ENCODE measurements around the gene HTR4.

HTR4 gene

DNA sequence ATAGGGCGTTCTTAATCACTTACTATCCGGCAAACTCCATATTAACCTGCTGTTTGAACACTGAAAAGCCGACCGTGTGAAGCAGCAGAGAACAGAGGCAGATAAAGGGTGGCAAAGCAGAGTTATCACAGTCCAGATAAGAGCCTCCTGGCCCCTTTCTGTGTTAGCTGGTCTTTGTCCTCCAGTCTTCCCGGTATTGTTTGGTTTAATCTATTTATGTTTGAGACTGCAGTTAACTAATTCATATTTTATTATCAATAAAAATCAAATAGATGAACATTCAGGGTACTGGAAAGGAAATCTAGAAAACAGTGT is 6.0 kb upstream of the HTR4 start:
- DNase-seq = no peak

DNA sequence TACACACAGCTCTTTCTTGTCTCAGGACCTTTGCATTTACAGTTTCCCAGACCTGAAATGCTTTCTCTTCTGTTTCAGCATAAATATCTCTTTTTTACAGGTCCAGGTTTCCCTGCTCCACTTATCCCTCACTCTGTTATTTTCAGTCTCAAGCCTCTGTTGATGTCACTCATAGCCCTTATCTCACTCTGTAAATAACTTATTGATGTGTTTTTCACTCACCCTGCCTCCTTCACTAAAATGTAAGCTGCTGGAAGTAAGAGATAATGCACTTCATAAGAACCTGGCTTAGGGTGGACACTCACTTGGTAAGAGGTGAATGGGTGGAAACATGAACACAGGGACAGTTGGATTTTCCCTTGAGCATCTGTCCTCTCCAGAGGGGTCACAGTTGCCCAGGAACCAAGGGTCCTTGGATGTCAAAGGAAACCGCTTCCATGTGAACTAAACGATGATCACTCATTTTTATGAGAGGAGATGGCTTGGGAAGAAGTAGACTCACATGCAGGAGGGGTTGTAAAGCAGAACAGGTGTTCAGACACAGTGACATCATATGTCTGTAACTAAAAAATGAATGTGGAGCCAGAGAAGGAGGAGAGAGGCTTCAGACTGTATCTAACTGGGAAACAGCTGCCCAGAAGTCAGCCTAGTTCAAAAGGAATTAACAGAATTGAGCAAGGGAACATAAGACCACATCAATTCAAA is 5.5 kb upstream of the HTR4 start:
- DNase-seq = no peak

DNA sequence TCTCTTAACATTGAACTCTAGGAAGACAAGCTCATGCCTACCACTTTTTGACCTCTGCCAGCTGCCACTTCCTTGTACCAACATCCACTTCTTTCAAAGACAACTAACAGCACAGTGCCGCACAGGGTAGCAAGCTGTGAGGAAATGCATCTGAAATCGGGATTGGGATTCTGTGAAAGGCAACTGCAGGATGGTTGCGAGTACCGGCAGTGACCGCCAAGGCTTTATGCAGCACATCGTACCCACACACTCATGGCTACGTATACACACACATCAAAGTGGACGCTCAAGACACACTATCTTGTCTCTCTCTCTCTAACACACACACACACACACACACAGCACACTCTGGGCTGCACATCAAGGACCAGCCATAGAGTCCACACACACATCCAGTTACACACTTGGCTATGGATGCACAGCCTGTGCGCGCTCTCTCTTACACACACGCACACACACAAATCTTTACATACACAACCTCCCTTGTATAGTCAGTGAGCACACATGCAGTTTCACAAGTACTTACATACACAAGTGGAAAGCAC is 964 bp downstream of the HTR4 start:
- DNase-seq = no peak

DNA sequence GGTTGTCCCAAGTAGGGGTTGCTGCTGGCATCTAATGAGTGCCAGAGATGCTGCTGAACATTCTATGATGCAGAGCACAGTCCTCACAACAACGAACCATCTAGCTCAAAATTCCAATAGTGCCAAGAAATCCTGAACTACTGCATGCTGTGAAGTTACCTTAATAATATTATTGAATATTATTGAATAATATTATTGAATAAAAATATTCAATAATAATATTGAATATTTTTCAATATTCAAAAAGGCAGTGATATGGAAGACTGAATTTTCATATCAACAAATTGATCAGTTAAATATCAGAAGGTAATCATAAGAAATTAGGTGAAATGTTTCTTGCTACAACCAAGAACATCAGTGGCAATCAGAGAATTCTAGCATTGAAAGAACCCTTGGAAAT is 2.8 kb downstream of the HTR4 start:
- DNase-seq = no peak

DNA sequence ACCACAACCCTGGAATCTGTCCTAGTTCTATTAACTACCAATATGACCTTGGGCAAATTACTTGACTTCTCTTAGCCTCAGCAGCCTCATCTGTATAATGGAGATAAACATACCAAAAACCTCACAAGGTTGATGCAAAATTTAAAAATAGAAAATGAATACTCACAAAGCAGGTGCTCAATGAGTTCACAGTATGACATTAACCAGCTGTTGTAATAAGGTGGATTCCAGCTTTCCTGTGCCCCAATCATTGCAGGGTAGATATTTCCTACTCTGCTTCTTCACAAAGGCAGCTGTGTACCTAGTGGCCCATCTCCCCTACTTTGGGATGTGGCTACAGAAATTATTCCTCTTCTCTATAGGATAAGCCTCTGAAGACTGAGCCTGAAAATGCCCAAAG is 8.8 kb downstream of the HTR4 start:
- no peak for DNase-seq

DNA sequence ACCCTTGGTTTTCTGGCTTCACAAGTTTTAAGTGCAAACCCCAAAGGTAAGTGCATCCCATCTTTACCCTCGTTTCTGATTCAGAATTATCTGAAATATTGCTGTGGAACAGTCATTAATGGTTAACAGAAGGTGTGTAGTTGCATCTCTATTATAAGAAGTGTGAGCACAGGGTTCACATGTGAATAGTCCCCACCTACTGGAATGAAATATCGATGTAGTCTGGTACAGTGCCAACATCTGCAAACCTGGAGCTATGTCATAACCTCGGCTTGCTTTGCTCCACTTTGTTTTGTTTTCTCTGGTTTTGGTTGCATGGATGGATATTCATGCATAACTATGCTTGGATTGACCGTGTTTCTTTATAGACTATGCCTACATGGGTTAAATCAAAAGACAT is 12.6 kb downstream of the HTR4 start:
- DNase-seq = no peak

DNA sequence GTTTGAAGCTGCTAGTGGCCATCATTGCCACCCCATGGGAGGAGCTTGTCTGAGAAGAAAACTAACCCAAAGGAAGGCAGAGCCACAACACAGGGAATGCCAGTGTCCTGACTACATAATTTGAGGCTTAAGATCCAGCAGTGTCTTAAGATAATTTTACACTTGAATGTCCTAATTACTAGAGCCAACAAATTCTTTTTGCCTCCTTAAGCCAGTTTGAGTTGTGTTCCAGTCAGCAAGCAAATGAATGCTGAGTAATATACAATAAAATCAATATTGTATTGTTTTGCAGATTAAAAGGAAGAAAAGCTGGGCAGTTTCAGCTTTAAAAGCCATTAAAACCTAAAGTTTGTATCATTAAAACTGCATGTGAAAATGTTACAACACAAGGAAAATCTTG is 13.9 kb downstream of the HTR4 start:
- no peak for DNase-seq

DNA sequence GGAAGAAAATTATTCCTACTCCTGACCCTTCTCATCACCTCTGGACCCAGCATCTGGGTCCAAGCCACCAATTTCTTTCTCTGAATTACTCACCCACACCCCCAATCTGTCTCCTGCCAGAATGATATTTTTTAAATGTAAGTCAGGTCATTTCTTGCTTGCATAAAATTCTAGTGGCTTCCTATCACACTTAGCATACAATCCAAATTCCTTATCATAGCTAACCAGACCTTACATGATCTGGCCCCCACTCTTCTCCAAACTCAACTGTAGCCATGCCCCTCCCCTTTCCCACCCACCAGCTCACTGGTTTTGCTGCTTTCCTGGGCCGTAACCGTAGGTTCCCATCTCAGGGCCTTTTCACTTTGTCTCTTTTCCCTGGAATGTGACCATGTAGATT is 15.2 kb downstream of the HTR4 start:
- no peak for DNase-seq

DNA sequence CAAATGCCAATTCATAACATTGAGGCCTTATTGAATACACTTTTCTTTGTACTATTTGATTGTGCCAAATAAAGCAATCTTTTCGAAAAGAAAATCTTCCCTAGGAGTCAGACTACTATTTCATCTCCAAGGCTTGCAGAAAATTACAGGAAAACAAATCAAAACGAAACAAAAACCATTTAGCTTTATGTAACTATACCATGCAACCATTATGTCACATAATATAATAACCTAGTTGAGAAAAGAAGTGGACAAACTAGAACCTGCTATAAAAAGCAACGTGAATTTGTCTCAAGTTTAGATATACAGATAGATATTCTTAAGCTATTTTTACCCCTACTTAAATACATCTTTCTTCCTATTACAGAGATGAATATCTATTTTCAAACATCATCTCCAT is 18.0 kb downstream of the HTR4 start:
- DNase-seq = no peak

DNA sequence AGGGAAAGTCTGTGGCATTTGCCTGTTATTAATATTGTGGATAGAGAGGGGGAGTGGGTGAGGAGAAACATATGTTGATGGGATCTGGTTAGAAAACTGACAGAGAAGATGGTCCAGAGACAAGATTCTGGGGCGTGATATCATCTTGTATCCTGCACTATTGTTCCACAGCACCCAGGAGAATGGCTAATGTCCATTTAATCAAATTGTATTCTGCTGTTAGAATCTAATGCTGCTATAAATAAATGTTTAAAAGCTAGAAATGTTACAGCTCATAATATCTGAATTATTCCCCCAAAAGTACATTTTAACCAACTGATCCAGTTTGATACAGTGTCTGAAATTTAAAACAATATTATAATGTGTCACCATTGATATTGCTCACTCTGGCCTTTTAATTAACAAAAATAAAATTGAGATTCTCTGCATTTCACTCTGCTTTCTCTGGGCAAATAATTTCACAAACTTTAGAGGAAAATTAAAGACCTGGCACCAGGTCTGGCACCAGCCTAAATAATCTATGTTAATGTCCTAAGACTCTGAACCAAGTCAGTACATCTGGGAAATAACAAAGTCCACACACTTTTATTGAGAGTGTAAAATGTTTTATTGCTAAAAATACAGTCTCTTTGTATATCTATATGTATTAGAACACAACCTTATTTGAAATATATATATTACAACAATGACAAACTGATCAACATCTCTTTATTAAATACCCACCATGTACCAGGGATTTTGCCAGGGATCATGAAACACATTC is 18.8 kb downstream of the HTR4 start:
- DNase-seq = no peak

DNA sequence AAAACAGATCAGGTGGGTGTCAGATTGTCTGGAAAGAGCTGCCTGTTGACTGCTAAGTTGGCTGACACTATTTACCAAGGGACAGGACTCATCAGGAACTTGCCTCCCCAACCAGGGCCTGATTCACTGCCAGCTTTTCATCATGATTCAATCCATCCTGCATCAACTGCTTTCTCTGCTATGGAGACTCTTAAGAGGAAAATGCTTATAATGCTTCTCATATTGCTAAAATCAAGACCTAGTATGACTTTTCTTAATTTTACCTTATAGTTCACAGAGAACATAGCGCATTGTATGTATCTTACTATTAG is 21.3 kb downstream of the HTR4 start:
- no peak for DNase-seq

DNA sequence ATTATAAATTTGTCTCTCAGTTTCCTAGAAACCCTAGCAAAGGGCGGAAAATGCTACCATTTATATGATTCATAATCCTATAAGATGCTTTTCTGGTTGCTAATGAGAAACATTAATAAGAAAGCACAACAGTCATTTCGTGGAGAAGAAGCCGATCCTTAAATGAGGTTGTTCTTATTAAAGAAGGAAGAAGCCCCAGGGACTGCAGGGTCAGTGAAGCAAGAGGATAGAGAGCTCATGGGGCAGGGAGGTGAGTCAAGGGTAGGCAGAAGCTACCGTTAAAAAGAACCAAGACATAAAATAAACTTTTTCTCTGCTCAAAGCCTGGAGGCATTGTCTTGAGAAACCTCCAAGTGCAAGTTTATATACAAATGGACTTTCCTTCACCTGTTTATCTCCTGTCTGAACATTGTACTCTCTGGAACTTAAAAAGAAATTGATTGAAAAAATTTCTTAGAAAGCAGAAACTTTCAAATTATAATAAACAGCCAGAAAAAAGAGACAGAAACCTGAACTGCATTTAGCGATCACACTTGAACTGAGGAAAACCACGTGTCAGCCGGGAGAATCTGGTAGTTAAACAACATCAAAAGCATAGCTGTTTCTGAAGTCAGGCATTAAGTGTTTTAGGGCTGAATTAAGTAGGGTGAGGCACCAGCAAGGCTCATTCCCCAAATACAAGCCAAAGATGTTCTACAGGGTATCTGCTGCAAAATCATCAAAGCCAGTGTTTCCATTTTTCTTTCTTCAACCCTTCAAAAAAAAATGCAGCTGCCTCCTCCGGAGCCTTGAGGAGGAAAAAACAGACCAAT is 21.9 kb downstream of the HTR4 start:
- DNase-seq = no peak

DNA sequence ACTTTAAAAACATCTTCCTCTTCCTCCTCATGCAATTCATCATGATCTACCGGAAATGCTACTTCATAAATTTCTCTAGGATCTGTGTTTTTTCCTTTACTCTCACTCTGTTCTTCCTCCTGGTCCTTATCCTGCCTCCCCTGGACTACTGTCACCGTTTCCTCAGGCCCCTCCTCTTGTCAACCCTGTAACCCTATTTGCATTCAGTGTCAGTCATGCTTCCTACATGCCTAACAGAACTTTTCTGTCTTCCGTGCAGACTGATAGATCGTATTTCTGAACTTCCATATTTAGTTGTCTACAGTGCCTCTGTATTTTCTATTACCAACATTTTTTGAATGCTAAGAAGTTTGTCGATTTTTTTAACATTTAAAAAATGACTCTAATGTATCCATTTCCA is 27.3 kb downstream of the HTR4 start:
- DNase-seq = no peak

DNA sequence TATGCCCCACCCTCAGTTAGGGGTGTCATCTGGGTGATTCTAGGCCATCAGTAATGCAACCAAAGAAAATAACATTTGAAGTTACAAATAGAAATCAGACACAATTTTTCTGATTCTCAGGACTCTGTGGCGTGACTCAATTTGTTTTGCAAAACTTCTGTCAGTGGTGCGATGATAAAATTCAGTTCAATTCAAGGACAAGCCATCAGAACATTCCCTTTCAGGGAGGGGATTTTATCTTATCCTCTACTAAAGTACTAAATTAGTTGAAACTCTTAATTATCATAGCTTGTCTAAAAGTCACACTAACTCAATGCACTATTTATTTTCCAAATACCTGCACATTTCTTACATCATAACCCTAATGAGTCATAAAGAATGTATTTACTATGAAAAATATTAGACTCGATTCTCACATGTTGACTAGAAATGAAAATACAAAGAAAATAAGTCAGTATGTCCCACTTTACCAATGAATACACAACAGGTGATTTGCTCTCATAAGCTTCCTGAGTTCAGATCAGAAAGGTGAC is 28.2 kb downstream of the HTR4 start:
- DNase-seq = no peak

DNA sequence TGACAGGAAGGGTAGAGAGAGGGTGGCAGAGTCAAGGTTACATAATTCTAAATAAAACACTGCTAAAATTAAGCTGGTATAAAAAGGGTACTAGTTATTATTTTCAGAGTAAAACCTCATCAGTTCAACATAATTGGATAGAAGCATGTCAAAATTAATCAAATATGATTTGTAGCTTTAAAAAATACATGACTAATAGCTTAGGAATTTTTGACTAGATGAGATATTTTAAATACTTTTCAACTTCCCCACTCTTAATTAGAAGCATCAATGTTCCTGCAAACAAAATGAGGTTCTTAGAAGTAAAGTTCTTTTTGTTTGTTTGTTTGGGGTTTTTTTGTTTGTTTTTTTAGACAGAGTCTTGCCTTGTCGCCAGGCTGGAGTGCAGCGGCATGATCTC is 29.1 kb downstream of the HTR4 start:
- no peak for DNase-seq

DNA sequence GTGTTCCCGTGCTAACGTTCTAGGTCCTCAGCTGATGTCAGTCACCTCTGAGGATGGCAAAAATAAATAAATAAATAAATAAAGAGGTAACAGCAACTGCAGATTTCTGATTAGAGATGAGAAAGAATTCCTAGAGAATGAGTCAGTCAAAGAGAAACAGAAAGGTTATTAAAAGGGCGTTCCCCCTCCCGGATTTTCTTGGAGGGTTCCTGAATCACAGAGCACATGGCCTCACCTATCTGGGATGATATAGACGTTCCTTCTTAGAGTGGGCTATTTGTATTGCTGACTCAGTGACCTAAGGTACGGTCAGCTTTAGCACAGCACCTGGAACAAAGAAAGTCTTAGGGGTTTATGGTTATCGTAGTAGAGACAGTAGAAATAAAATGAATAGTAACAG is 30.6 kb downstream of the HTR4 start:
- DNase-seq = no peak

DNA sequence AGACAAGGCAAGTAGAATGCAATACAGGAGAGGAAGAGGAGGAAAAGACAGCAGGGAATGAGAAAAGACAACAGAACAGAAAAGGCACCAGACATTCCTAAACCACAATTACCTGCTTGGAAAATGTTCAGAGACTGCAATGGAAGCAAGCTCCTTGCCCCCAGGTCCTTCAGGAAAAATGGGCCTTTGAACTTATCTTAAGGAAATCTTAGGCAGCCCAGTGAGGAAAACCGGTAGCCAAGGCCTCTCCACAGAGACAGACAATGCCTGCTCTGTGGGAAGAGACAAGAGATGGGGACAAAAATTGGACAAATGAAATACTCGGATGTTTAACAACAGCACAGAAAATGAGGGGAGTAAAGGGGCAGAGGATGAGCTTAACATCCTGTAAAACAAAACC is 31.2 kb downstream of the HTR4 start:
- DNase-seq = no peak

DNA sequence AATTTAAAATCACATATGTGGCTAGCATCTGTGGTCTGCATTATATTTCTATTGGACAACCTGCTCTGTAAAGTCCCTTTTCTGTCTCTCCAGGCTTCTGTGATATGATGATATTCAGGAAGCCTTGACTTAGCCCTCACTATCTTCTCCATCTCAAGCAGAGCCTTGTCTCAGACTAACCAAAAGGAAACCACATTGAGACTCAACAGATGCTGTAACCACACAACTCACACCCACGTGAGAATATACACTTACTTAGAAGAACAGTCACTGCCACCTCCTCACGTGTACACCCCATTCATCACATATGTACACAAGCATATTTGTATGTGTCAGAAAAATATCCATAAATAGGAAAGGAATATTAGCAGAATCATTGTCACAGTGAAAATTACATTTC is 33.6 kb downstream of the HTR4 start:
- no peak for DNase-seq

DNA sequence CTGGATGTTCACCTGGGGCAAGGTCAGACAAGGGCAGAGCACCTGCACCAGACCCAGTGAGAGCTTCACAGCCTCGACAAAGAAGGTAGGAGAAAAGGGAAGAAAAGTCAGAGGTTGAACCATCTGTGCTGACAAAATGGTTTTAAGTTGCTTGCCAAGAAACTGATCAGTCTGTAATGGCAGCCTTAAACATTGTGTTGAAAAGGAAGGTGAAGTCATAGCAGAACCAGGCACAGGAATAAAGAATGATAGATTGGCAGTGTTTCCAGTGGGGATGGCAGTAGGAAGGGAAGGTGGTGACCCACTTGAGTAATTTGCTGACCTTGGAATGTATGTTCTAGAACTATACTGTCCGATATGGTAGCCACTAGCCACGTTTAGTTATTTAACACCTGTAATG is 34.2 kb downstream of the HTR4 start:
- DNase-seq = no peak

DNA sequence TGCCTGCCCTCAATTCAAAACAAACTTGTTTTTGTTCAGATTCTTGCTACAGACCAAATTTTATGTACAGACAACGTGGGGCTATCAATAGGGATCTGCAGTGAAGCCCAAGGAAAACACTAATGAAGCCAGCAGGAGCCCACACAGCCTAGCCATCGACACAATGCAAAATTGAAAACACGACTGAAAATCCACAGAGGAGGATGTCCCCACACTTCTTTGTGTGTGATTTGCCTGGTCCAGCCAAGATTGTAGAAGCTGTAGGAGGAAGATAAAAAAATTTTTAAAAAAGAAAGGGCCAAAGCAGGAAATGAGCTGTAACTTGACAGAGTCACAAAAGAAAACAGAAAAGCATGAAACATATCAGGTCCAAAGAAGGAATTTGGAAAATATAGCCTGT is 34.8 kb downstream of the HTR4 start:
- DNase-seq = no peak

DNA sequence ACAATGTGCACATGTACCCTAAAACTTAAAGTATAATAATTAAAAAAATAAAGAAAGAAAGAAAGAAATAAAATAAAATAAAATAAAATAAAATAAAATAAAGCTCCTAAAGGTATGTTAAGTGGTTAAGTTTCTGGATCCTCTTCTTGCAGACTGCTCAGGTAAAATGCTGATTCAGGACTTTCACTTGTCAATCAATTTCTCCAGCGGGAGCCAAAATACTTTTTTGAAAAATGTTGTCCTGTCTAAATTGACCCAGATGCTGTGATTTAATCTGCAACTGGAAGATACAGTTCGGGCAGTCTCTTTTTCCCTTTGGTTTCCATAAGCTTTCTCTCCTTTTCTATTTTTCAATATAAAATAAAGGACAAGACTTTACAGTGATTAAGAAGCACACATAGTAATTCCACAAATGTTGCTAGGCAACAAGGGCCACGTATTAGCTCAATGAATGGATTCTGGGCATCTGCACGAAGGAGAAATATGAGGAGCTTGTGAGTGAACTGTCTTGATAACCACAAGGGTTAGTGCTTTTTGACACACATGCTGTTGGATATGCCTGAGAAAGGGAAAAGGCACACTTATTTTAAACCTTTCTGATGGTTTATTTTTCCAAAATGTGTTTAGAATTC is 38.6 kb downstream of the HTR4 start:
- no peak for DNase-seq

DNA sequence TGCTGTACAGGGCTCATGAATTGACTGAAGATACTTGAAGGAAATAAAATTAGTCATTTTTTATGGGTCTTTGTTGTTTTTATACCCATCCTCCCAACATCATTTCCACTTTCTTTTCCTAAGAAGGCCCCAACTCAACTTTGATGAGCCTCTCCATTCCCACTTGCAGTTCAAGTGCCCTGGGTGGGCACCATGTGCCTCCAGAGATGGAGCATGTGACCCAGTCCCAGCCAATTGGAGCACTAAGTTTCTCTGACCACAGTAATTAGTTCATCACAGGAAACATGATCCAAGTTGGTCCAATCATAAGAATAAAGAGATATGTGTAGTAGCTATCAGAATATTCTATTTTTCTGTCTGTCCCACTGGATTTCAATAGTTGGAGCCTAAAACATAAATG is 46.9 kb downstream of the HTR4 start:
- no peak for DNase-seq

DNA sequence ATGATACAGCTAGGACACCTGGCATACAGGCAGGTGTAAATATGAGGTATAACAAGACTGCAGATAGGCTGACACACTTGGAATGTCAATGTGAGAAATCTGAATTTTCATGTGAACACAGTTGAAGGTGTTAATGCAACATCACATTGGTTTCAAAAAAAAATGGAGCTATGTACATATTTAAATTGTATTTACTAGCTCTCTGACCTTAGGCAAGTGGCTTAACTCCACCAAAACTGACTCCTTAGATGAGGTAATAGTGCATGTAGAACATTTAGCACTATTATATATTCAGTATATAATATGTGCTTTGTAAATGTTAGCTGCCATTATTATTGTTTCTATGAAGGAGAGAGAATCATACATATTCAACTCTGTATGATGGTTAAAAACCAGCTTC is 48.0 kb downstream of the HTR4 start:
- no peak for DNase-seq

Data from effector CD8-positive, alpha-beta T cell (primary cell).